Measurements from ENCODE around the gene ITGA3. TPM values are rescaled to one million over a fixed set of nuclear protein-coding genes. Genes with fewer than 3 reads are reported as not detected.

ITGA3 gene
- total and polyA plus RNA-seq, 2 of the 13 experiments (the other 11 are each of a cell fraction or from before 2014, with no cell fraction given): 0.48 to 0.69 TPM

DNA sequence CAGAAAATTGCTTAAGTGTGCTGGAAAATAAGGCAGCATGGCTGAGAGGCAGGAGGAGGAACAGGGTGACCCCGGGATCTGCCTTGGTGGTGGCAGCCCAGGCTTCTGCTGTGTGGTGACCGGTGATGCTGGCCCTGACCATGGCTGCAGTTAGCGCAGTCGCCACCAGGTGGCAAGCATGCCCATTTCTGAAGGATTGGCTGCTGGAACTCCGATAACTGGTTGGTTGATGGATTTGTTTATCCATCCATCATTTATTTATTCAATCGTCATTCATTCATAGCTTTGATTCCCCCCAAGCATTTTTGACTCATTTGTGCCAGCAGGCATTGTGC is 29.1 kb upstream of the ITGA3 start (continued):
- TF ChIP-seq, protein P1, sequence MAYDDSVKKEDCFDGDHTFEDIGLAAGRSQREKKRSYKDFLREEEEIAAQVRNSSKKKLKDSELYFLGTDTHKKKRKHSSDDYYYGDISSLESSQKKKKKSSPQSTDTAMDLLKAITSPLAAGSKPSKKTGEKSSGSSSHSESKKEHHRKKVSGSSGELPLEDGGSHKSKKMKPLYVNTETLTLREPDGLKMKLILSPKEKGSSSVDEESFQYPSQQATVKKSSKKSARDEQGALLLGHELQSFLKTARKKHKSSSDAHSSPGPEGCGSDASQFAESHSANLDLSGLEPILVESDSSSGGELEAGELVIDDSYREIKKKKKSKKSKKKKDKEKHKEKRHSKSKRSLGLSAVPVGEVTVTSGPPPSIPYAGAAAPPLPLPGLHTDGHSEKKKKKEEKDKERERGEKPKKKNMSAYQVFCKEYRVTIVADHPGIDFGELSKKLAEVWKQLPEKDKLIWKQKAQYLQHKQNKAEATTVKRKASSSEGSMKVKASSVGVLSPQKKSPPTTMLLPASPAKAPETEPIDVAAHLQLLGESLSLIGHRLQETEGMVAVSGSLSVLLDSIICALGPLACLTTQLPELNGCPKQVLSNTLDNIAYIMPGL (CRISPR knock-in tag; IDR thresholded peaks at IDR 0.05; ENCODE audit: borderline replicate concordance in 1 of 2, low read depth in 1 of 2): 0 out of 4 replicates have a peak, but pooled peaks of 1 of the 2 experiments have one; percentile 52
- TF ChIP-seq, protein P2, sequence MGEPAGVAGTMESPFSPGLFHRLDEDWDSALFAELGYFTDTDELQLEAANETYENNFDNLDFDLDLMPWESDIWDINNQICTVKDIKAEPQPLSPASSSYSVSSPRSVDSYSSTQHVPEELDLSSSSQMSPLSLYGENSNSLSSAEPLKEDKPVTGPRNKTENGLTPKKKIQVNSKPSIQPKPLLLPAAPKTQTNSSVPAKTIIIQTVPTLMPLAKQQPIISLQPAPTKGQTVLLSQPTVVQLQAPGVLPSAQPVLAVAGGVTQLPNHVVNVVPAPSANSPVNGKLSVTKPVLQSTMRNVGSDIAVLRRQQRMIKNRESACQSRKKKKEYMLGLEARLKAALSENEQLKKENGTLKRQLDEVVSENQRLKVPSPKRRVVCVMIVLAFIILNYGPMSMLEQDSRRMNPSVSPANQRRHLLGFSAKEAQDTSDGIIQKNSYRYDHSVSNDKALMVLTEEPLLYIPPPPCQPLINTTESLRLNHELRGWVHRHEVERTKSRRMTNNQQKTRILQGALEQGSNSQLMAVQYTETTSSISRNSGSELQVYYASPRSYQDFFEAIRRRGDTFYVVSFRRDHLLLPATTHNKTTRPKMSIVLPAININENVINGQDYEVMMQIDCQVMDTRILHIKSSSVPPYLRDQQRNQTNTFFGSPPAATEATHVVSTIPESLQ (CRISPR knock-in tag; conservative IDR thresholded peaks at IDR 0.05): no peak
- TF ChIP-seq ZSCAN30 (CRISPR knock-in tag; IDR thresholded peaks at IDR 0.05): no peak
- TF ChIP-seq U2AF1 (optimal IDR thresholded peaks at IDR 0.05; ENCODE audit: low read depth, low read length): no peak
- peak; percentile 20 for TF ChIP-seq ASH2L (IDR thresholded peaks at IDR 0.05; ENCODE audit: insufficient read length, low read depth, low read length)
- TF ChIP-seq, protein P3, sequence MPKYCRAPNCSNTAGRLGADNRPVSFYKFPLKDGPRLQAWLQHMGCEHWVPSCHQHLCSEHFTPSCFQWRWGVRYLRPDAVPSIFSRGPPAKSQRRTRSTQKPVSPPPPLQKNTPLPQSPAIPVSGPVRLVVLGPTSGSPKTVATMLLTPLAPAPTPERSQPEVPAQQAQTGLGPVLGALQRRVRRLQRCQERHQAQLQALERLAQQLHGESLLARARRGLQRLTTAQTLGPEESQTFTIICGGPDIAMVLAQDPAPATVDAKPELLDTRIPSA (CRISPR knock-in tag; IDR thresholded peaks at IDR 0.05; ENCODE audit: borderline replicate concordance): no peak
- TF ChIP-seq SMAD1 (CRISPR knock-in tag; IDR thresholded peaks at IDR 0.05; ENCODE audit: borderline replicate concordance, low read depth): 0 out of 2 replicates have a peak, but pooled peaks have one; percentile 54
- TF ChIP-seq WIZ (CRISPR knock-in tag; IDR thresholded peaks at IDR 0.05): no peak
- TF ChIP-seq SMAD3 (CRISPR knock-in tag; IDR thresholded peaks at IDR 0.05): no peak
- TF ChIP-seq FOXC1 (CRISPR knock-in tag; IDR thresholded peaks at IDR 0.05; ENCODE audit: borderline replicate concordance): peak; percentile 34; the same call in 1 of the 2 replicates
- TF ChIP-seq ZNF781 (CRISPR knock-in tag; IDR thresholded peaks at IDR 0.05; ENCODE audit: borderline replicate concordance, not compliant biosample characterization): no peak
- TF ChIP-seq, protein P4, sequence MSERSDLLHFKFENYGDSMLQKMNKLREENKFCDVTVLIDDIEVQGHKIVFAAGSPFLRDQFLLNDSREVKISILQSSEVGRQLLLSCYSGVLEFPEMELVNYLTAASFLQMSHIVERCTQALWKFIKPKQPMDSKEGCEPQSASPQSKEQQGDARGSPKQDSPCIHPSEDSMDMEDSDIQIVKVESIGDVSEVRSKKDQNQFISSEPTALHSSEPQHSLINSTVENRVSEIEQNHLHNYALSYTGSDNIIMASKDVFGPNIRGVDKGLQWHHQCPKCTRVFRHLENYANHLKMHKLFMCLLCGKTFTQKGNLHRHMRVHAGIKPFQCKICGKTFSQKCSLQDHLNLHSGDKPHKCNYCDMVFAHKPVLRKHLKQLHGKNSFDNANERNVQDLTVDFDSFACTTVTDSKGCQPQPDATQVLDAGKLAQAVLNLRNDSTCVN (CRISPR knock-in tag; IDR thresholded peaks at IDR 0.05; ENCODE audit: borderline replicate concordance): peak; percentile 51; the same call in 1 of the 2 replicates
- TF ChIP-seq, protein P5, sequence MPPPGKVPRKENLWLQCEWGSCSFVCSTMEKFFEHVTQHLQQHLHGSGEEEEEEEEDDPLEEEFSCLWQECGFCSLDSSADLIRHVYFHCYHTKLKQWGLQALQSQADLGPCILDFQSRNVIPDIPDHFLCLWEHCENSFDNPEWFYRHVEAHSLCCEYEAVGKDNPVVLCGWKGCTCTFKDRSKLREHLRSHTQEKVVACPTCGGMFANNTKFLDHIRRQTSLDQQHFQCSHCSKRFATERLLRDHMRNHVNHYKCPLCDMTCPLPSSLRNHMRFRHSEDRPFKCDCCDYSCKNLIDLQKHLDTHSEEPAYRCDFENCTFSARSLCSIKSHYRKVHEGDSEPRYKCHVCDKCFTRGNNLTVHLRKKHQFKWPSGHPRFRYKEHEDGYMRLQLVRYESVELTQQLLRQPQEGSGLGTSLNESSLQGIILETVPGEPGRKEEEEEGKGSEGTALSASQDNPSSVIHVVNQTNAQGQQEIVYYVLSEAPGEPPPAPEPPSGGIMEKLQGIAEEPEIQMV (CRISPR knock-in tag; IDR thresholded peaks at IDR 0.05; ENCODE audit: low read depth): no peak
- no peak for TF ChIP-seq ZNF772 (CRISPR knock-in tag; IDR thresholded peaks at IDR 0.05)
- no peak for TF ChIP-seq ZMYM3 (CRISPR knock-in tag; IDR thresholded peaks at IDR 0.05)
- TF ChIP-seq ZBTB3 (CRISPR knock-in tag; IDR thresholded peaks at IDR 0.05; ENCODE audit: borderline replicate concordance, low read depth): no peak
- no peak for TF ChIP-seq SAP130 (CRISPR knock-in tag; IDR thresholded peaks at IDR 0.05; ENCODE audit: low read depth)
- no peak for TF ChIP-seq CHCHD3 (CRISPR knock-in tag; IDR thresholded peaks at IDR 0.05)
- no peak for TF ChIP-seq SMARCC2 (IDR thresholded peaks at IDR 0.05)
- TF ChIP-seq, protein P6, sequence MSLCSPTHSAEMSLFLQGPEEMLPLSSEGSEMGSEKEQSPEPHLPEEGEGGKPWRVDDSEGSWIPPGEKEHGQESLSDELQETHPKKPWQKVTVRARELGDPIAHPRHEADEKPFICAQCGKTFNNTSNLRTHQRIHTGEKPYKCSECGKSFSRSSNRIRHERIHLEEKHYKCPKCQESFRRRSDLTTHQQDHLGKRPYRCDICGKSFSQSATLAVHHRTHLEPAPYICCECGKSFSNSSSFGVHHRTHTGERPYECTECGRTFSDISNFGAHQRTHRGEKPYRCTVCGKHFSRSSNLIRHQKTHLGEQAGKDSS (CRISPR knock-in tag; IDR thresholded peaks at IDR 0.05; ENCODE audit: borderline replicate concordance, low read depth): no peak
- peak; percentile 93 for TF ChIP-seq SMC3 (IDR thresholded peaks at IDR 0.05; ENCODE audit: low read length)
